DMS 273 (cell line): ENCODE data around the gene MSI2.
A peak's percentile ranks its signal among the peaks of the same experiment; 100 is the strongest.

Experiments used
- DNase-seq: peaks from one replicate; lab custom pipeline; 2025; ENCODE audit not compliant: unreplicated experiment; lab: John Stamatoyannopoulos, UW

The MSI2 gene

DNA sequence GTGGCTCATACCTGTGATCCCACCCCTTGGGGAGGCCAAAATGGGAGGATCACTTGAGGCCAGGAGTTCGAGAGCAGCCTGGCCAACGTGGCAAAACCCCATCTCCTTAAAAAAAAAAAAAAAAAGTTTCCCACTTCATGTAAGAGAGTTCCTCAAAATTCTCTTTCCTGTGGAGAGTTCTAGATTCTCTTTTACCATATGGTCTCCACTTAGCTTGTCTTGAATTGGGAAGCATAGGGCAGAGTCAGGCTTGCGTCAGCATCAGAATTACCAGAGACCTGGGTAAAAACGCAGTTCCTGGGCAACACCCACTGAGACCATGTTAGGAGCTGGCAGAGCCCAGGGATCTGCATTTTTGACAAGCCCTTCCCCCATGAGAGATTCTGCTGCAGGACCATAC, 330.4 kb downstream of the MSI2 start:
- no peak for DNase-seq

DNA sequence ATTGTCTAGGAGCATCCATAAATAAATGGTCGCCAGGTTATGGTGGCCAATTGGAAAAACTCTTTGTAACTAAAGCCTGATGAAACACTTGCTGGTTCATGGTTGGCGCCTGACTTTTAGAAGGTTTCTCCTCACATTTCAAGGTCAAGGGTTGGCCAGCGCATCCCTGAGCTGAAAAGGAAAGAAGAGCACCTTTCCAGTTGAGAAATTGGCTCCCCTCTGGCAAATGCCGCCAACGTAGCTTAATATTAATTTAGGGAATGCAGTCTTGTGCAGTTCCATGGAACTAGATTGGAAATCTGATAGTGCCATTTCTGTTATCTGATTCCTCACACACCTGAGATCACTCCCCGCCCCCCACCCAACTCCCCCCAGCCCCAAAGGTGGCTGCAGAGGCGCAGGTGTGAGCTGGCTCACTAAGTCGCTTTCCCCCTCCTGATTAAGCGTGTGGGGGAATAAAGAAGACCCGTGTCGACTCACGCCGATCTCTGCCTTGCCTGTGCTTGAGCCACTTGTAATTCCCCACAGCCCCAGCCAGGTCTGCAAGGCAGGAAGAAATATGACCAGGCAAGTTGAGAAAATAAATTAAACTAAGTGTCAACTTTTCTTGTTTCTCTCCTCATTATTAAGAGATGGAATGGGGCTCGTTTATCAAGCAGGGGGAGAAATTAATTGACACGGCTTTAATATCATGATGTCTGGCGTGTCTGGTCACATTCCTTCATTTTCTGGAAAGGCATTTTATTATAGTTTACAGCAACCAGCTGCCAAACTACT, 331.1 kb downstream of the MSI2 start:
- DNase-seq: no peak

DNA sequence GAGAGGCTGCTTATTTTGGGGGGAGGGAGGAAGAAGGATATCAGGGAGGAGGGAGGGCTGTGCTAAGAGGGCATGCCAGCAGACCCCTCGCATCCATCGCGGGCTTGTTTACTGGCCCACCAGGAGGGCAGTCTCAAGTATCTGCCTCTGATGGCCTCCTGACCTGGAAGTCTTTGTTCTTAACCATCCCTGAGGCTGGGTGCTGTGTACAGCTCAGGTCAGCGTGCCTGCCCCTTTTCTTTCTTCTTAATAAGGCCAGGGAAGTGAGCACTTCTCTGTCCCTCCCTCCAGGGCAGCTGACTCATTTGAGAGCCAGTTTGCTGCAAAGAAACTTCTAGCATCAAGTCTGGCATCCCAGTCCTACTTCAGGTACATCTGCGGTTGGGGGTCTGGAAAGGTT, 331.8 kb downstream of the MSI2 start:
- DNase-seq: no peak

DNA sequence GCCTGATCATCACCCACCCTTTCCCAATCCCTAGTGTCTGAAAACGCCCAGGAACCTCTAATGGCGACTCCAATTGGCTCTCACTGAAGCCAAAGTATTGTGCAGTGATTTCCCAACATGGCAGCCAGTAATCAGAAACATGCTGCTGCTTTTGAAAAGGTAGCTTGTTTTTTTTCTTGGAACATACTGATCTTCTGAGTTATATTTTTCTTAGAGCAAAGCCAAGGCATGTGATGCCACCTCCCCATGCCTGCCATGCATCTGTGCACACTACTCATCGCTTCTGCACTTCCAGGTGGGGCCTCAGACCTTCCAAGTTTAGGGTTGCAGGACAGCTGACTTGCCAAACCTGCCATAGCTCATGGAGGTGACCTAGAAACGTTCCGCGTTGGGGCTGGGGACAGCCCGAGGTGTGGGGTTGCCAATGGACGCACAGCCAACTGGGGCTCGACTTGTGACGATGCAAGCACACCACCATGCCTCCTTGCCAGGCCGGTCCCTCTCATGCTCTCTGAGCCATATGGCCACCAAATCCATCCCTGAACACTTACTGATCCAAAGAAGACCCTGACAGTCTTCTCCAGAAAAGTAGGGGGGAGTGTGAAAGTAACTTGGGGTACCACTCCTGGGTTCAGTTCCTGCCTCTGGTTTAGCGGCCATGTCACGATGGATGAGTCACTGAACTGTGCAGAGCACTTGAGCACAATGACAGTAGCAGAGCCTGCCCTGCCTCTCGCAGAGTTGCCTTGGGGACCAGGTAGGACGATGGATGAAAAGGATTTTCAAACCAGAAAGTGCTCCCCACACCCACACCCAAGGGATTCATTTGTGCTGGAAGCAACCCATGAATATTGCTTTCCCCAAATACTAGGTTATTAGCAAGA, 333.1 kb downstream of the MSI2 start:
- no peak for DNase-seq

DNA sequence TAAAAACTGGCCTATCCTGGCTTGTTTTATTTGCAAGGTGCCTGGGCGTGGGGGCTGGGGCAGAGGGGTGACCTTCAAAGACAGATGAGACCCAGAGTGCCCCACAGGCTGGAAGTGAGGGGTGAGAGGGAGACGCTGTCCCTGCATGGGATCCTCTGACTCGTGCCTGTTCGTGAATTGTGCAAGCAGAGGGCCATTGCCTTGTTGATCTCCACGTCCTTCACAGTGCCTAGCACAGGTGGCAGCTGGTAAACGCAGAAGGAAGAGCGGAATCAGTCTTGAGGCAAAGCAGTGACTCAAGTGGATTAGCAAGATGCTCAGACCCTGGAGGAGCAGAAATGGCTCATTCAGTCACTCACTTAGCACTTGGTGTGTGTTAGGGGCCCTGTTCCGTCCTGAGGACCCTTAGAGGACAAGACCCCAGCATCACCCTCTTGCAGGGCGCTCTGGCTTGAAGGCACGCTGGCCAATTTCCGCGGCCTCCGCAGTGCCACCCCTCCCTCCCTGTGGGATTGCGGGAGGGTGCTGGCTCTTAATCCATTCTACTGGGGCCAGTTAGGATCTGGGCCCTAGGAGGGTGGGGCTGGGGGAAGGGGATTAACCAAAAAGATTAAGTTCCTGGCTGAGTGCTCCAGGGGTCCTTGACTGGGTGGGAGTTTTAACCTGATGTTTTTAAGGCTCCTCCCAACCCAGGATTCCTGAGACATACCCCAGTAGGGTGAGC, 337.6 kb downstream of the MSI2 start:
- DNase-seq: no peak

DNA sequence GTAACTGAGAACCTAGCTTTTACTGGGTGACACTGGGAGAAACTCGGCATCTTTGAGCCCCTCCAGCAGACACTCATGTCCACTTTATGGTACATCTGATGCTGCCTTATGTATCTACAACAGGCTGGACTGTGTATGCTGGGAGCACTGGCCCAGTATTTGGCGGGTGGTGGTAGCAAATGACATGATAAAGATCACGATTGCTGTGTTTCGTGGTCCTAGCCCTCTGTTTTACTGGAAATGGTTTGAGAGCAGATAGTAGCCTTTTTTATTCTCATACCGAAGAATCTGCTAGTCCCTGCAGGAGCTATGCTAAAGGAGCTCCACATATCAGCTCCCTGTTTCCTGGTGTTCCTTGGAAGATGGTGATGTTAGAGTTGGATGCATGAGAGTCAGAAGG, 338.4 kb downstream of the MSI2 start:
- no peak for DNase-seq

DNA sequence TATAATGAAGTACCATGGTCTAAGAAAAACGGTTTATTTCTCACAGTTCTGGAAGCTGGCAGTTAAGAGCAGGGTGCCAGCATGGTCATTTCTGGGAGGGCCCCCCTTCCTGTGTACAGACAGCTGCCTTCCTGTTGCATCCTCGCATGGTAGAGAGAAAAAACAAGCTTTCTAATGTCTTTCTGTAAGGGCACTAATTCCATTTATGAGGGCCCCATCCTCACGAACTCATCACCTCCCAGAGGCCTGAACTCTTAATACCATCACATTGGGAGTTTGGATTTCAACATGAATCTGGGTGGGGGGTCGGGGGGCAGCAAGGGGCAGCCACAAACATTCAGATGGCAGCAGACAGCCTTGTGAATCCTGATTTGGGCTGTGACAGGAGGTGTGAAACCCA, 339.1 kb downstream of the MSI2 start:
- no peak for DNase-seq

DNA sequence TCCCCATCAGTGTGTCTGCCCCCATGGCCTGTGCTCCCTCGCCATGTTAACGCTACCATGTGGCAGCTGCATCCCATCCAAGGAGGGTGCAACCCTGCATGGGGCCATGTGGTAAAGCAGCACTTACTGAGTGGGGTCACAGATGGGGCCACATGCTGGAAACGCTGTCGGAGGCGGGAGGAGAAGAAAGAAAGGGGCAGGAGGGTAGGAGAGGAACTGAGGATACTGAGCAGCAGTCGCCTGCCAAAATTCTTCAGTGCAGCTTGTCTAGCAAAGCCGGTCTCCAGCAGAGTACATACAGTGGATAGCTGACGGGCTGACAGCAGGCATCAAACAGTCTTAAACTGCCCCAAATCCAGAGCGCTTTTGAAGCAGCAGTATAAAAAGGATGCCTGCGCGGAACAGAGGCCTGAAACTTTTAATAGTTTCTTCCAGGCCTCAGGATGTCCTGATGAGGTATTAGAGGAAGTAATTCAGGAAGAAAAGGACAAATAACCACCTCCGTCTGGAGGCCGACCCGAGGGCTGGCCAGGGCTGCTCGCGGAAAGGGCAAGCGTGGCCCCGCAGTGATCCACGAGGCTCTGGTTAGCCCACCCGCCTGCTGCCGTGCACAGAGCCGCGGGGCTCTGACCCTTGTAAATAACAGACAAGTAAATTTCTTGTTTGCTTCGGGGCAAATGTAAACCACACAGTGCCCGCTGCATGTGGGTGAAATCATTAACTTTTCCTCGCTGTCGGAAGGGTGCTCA, 339.8 kb downstream of the MSI2 start:
- DNase-seq: no peak

DNA sequence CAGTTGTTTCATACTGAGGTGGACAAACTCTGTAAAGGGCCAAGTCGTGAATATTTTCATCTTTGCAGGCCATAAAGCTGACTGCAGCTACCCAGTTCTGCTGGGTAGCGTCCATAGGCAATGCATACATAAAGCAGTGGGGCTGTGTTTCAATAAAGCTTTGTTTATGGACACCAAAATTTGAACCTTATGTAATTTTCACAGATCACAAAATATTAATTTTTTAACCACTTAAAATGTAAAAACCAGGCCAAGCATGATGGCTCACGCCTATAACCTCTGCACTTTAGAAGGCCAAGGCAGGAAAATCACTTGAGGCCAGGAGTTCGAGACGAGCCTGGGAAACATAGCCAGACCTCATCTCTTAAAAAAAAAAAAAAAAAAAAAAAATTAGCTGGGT, 340.8 kb downstream of the MSI2 start:
- DNase-seq: no peak

DNA sequence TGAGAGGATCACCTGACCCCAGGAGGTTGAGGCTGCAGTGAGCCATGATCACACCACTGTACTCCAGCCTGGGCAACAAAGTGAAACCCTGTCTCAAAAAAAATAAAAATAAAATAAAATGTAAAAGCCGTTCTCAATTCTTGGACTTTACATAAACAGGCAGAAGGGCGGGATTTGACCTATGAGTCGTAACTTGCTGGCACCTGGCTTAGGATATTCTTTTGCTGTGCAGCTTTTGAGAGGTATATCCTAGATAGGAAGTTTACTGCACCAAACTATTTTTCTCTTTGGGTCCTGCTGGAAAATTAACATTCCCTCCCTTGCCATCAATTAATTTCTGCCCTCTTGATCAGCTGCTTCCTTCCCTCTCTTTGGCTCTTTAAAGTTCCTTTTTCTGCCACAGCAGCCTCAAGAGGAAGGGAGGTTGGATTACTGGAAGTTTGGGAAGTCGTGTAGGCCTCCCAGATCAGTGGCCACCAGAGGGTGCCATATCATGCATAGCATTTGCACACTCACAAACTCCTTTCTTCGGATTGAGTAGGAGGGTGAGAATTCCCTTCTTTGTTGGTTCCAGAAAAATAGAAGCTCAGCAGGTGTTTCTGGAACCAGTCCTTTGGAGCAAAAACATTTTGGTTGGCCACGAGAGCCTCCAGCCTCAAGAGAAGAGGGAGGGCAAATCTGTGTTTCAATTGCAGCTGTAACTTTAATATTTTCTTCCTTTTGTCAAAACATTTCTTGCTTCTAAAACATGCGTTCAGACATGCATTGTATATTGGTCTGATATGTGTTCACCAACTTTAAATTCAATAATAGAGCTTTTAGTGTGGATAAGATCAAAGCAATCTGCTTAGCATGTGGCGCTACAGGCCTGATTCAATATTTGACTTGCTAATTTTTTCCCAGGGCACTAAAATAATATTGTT, 341.5 kb downstream of the MSI2 start:
- DNase-seq: peak; percentile 90

DNA sequence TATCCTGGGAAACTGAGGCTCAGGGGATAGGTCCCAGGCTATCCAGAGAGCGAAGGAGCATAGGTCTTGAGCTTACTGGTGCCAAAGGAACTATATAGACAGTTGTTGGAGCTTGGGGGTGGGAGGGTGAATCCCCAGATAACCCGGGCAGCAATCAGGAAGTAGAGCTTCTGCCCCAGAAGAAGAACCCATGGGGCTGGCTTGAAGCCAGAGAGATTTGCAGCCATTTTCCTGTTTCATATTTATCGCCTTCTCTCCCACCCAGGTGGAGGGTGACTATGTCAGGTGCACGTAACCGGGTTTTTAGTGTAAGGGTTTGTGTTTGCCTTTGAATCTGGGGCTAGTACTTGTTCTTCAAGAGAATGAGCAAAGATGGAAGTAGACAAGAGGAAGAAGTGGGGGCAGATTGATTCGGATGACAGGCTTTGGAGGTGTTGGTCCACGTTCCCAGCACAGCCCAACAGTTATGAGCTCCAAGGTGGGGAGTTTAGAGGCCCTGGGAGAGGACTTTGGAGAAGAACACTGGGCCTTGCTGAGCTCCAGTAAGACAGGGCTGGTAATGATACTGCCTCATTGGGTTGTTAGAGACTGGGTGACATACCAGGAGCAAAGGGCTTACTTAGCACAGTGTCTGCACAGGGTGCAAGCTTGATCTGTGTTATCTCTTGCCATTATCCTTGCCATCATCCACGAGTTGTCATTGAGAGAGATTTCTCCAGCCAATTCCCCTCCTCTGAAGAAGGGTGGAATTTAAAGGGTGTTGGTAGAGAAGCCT, 343.1 kb downstream of the MSI2 start:
- DNase-seq: no peak

DNA sequence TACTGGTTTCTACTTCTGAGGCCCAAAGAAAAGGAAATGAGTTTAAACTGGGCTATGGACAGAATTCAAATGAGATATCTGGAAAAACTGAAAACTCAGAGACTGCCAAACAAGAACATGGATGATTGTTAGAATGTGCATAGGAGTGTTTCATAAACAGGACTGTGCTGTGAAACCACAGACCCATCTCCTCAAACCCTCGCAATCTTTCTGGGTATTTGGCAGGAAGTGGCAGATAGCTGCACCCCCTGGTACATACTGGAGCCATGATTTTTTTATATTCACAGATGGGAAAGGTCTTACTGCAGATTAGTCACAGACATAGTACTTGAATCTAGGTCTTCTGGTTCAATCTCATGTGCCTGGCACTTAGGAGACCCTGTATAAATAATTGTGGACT, 343.8 kb downstream of the MSI2 start:
- DNase-seq: no peak

DNA sequence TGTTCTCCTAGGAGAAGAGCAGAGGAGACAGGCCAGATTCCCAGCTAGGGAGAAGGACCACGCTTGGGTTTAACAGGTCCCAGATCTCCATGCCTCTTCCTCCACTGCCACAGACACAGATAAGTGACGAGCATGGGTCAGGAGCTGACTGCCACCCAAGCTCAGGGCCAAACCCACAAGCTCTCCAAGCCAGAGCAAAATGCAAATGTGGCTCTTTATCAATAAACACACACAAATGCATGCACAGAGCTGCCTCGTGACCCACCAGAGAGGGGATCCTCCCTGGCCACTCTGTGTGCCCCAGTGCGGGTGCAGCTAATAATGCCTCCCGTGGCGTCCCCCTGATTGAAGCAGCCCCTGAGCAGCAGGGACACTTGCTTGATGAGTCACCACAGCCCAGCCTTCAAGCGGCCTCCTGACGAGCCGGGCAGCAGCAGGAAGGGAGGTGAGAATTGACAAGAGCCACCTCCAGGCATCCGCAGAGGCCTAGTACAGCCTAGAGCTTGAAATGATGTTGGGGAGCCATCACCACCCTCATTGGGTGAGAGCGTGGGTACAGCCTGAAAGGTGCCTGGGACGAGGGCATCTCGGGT, 344.9 kb downstream of the MSI2 start:
- no peak for DNase-seq

DNA sequence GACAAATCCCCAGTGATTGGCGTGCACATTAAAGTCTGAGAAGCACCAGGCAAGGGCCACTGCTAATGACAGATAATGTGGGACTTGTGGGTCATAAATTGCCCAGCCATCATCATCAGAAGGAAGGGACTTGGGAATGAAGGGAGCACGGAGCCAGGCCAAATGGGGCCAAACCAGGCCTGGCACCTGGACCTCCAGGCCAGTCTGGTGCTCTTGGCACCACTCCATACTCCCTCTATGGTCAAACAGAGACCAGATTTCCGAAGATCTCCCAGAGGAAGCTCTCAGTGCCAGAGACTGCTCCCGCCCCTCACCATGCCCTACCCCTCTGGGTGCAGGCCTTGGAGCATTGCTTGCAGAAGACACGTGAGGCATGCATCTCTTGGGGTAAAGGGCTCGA, 346.6 kb downstream of the MSI2 start:
- peak; percentile 33 for DNase-seq

DNA sequence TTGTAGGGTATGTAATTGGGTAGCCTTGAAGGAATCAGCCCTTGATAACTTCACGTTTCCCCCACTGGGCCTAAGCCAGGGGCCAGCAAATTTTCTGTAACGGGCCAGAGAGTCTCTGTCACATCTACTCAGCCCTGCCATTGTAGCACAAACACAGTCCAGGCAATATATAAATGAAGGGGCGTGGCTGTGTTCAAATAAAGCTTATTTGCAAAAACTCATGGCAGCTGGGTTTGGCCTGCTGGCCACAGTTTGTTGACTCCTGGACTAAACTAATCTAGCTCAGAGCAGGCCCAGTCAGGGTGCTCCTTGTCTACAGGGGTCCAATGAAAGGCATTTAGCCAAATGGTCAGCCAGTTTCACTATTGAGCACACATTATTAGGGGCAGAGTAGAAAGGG, 347.2 kb downstream of the MSI2 start:
- peak; percentile 30 for DNase-seq

DNA sequence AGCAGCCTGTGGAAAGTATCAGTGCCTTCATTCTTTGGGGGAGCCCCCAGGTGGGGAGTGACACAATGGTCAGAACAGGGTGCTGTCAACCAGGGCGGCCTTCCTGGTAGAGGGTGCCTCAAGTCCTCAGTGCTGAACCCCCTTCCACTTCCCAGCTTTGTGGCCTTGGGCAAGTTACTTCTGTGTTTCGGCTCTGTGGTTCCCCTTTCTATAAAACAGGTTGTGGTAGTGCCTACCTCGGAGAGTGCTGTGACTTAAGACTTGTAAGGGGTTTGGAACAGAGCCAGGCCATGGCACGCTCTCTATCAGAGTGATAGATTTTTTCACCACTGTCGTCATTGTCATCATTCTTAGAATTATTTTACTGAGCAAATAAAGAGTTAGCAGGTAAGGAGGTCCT, 347.7 kb downstream of the MSI2 start:
- peak; percentile 46 for DNase-seq

DNA sequence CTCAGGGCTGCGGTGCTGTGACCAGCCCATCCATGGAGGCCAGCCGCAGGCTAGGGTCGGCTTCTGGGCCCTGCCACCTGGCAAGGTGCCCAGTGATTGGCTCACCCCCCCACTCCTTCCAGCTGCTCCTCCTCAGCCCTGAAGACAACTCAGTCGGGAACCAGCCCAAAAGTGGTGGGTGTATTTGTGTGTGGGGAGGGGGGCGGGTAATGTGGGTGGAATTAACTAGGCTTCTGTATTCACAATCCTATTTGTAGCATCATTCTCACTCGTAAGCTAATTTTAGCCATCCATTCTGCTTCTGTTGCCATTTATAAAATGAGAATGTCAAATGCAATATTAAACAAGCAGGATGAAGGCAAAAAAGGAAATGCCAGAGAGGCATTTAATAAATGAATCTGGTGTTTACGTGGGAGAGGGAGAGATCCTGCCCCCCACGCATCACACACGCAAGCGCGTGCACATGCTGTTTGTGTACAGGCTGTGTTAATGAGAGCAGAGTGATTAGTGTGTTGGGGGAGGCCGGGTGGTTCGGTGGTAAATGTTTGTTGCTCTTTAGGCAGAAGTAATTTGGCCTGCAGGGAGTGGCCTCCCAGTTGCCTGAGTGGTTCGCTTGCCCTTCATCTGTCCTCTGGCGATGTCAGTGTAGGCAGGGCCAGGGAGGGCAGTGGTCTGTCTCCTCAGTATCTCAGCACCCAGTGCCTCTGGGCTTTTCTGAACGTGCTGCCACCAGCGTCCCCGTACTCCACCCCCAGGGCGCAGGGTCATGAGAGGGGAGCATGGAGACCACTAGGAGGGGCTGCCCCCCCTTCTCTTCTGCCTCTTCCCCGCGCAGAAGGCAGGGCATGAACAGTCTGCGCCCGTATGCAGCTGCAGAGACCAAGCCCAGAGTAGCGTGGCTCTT, 348.7 kb downstream of the MSI2 start:
- DNase-seq: peak; percentile 95

DNA sequence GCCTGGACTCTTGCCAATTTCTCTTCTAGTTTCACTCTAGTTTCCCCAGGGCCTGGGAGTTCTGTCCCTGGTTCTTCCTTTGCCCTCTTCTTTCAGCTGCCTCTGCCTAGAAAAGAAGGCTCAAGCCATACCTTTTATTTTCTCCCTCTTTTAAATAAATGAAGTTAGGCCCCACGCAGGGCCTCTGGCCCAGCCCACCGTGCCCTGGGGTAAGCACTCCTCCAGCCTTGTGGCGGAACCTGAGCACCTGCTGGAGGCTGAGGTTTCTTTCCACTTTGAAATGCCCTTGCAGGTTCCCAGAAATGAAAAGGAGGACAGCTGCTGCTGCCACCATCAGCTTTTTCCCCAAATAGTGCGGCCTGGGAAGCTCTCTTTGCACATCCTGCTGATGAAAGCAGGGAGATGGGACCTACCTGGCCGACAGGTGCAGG, 349.4 kb downstream of the MSI2 start:
- DNase-seq: no peak
